Prostate gland (tissue), 2 donors: ENCODE data around the gene GMDS. TPM values are rescaled to one million over a fixed set of nuclear protein-coding genes. Genes with fewer than 3 reads are reported as not detected.

Experiments
- DNase-seq: peaks from one replicate; pipeline ENCODE4 v3.0.0-alpha.2; 2019; ENCODE audit warnings: low spot score
- H3K27ac ChIP-seq, 2 donors: fragments of 200-600 bp; sonication (generic); 2 replicates each; pipeline ENCODE4 v1.5.1; 2017 to 2019
- H3K27me3 ChIP-seq: fragments of 200-600 bp; sonication (generic); replicated peaks from 2 replicates; pipeline ENCODE4 v1.5.1; 2019; ENCODE audit not compliant: insufficient read depth
- H3K36me3 ChIP-seq, 2 donors: fragments of 200-600 bp; sonication (generic); 1 replicate in 1 of 2; 2 replicates in 1 of 2; pipeline versions ENCODE4 v1.5.1 to v1.8.1; 2017 to 2019
- H3K4me1 ChIP-seq: fragments of 200-600 bp; sonication (generic); replicated peaks from 2 replicates; pipeline ENCODE4 v1.5.1; 2019
- H3K4me3 ChIP-seq, 2 donors: fragments of 200-600 bp; sonication (generic); 2 replicates each; pipeline ENCODE4 v1.5.1; 2017 to 2019
- H3K9me3 ChIP-seq: fragments of 200-600 bp; sonication (generic); 2 replicates; pipeline ENCODE4 v1.5.1; 2017
- POLR2A ChIP-seq: fragments of 450-650 bp; IDR thresholded peaks from one replicate; pipeline ENCODE4 v1.6.1; 2016; ENCODE audit warnings: antibody characterized with exemption, mild to moderate bottlenecking
- POLR2AphosphoS5 ChIP-seq: sonication (generic); formaldehyde crosslinking; IDR thresholded peaks from one replicate; pipeline ENCODE4 v1.6.1; 2017; ENCODE audit warnings: antibody characterized with exemption
- WGBS: methylation state at CpG from one replicate; pipeline ENCODE4 v1.1.5; 2018; 5-methylcytosine and 5-hydroxymethylcytosine counted together
- intact Hi-C: fragments of 100-400 bp; cut with DNase I; formaldehyde crosslinking; loops from one replicate; pipeline ENCODE4 v1.14.2; 2022
- total RNA-seq, 2 donors: library from RNA; depleted of rRNA; stranded (reverse); fragments of >200 nt; gene quantifications; one replicate each; pipeline ENCODE4 v1.1.0, GENCODE V29; 2016
- TF ChIP-seq, protein P1 (sequence below), 4 experiments: fragments of 200-600 bp in 2 of 4; fragments of 450-650 bp in 2 of 4; sonication (generic) in 2 of 4; IDR thresholded peaks; 1 replicate in 3 of 4; 2 replicates in 1 of 4; pipeline ENCODE4 v1.5.1; 2016 to 2019; ENCODE audit warnings: antibody characterized with exemption in 4 of 4, mild to moderate bottlenecking in 2 of 4, moderate library complexity in 2 of 4

The GMDS gene
- total RNA-seq, 2 donors from 2014 or later = 24.9 to 29.9 TPM

DNA sequence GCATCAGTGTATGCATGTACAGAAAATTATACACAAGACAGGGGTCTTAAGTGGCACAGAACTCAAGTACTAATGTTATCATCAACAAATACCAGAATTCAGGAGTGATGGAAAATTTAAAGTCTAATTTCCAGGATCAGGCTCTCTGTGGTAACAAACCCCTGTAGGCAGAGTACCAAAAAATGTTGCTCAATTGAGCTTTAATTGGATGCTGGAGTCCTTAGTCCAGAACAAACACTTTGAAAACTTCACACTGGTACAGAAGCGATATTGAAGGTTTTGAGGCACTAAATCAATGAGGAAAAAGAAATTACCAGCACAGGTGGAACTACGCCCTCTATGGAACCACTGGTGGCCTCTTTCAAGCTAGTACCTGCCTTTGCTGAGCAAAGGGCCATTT, 522.6 kb downstream of the GMDS start:
- no peak for DNase-seq
- H3K9me3 ChIP-seq = no peaks in the 10 kb centered on the region
- intact Hi-C loops = no loop called here
- no peak overlapping the region for H3K27ac ChIP-seq
- WGBS = 83% methylated on average over 2 of the region's 2 CpGs
- no peaks in the 10 kb centered on the region for H3K27me3 ChIP-seq
- no peaks in the 10 kb centered on the region for H3K36me3 ChIP-seq
- TF ChIP-seq POLR2A (no peak), POLR2AphosphoS5 (no peak)
- TF ChIP-seq, protein P1, sequence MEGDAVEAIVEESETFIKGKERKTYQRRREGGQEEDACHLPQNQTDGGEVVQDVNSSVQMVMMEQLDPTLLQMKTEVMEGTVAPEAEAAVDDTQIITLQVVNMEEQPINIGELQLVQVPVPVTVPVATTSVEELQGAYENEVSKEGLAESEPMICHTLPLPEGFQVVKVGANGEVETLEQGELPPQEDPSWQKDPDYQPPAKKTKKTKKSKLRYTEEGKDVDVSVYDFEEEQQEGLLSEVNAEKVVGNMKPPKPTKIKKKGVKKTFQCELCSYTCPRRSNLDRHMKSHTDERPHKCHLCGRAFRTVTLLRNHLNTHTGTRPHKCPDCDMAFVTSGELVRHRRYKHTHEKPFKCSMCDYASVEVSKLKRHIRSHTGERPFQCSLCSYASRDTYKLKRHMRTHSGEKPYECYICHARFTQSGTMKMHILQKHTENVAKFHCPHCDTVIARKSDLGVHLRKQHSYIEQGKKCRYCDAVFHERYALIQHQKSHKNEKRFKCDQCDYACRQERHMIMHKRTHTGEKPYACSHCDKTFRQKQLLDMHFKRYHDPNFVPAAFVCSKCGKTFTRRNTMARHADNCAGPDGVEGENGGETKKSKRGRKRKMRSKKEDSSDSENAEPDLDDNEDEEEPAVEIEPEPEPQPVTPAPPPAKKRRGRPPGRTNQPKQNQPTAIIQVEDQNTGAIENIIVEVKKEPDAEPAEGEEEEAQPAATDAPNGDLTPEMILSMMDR (IDR thresholded peaks at IDR 0.05) = no peak
- H3K4me1 ChIP-seq = no peaks in the 10 kb centered on the region
- no peak overlapping the region for H3K4me3 ChIP-seq

- Histone ChIP-seq H3K4me3 (no peak overlapping the region), H3K27ac (no peak overlapping the region), H3K4me1 (no peaks in the 10 kb centered on the region), H3K27me3 (no peaks in the 10 kb centered on the region), H3K9me3 (no peaks in the 10 kb centered on the region), H3K36me3 (no peaks in the 10 kb centered on the region)
- TF ChIP-seq POLR2AphosphoS5 (no peak), POLR2A (no peak)
- TF ChIP-seq, protein P1 (IDR thresholded peaks at IDR 0.05) = no peak
- DNase-seq = no peak
- WGBS = 74% methylated on average over 8 of the region's 8 CpGs
- intact Hi-C loops = no loop called here
Measured at GRCh38 chr6:1720620-1721322, 524.6 kb downstream of the GMDS start.

- H3K27ac ChIP-seq = no peak overlapping the region
- no peaks in the 10 kb centered on the region for H3K9me3 ChIP-seq
- WGBS = 90% methylated on average over 3 of the region's 3 CpGs
- no peak for DNase-seq
- no peak overlapping the region for H3K4me3 ChIP-seq
- H3K27me3 ChIP-seq = no peaks in the 10 kb centered on the region
- intact Hi-C loops = no loop called here
- no peaks in the 10 kb centered on the region for H3K36me3 ChIP-seq
- H3K4me1 ChIP-seq = no peaks in the 10 kb centered on the region
- TF ChIP-seq POLR2AphosphoS5 (no peak), POLR2A (no peak)
- TF ChIP-seq, protein P1 (IDR thresholded peaks at IDR 0.05) = no peak
Measured at GRCh38 chr6:1719922-1720321, 525.5 kb downstream of the GMDS start.

GRCh38 chr6:1716868-1717267, 528.5 kb downstream of the GMDS start:
- Histone ChIP-seq H3K4me1 (no peaks in the 10 kb centered on the region), H3K27ac (no peak overlapping the region), H3K36me3 (no peaks in the 10 kb centered on the region), H3K27me3 (no peaks in the 10 kb centered on the region), H3K4me3 (no peak overlapping the region), H3K9me3 (no peaks in the 10 kb centered on the region)
- WGBS = 91% methylated on average over 5 of the region's 5 CpGs
- DNase-seq = no peak
- intact Hi-C loops = no loop called here
- TF ChIP-seq POLR2A = no peak
- TF ChIP-seq, protein P1 (IDR thresholded peaks at IDR 0.05) = no peak

DNA sequence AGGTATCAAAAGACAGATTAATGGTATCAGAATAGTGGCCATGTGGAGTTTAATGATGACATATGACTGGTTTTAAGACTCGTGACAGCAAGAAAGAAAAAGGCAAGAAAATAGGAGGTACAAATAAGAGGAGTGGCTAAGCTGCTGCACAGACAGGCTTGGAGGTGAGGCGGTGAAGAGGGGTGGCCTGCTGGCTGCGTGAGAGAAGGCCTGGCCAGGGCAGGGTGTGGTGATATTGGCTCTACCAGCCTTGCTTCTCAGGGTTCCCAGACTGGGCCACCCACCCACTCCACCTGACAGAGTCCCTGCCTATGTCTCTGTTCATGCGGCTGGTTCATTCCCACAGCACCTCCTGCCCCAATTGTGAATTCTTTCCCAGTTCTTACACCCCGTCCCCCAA, 529.0 kb downstream of the GMDS start:
- no peak for DNase-seq
- 69% methylated on average over 5 of the region's 5 CpGs for WGBS
- no peak overlapping the region for H3K4me3 ChIP-seq
- no peaks in the 10 kb centered on the region for H3K27me3 ChIP-seq
- no peaks in the 10 kb centered on the region for H3K4me1 ChIP-seq
- H3K9me3 ChIP-seq = no peaks in the 10 kb centered on the region
- TF ChIP-seq, protein P1 (IDR thresholded peaks at IDR 0.05) = no peak
- TF ChIP-seq POLR2AphosphoS5 (no peak), POLR2A (no peak)
- intact Hi-C loops = no loop called here
- H3K36me3 ChIP-seq = no peaks in the 10 kb centered on the region
- no peak overlapping the region for H3K27ac ChIP-seq
